HFFc6 (cell line): ENCODE results near the gene ARHGEF39. TPM values are rescaled to one million over a fixed set of nuclear protein-coding genes. Genes with fewer than 3 reads are reported as not detected.

Experiments
- DNase-seq: peaks from one replicate; pipeline ENCODE4 v3.0.0-alpha.2; 2018
- H3K27ac Mint-ChIP-seq: 2 replicates; pipeline ENCODE4 v1.8.0; 2020; ENCODE audit warnings: mild to moderate bottlenecking, mixed read lengths
- H3K27me3 Mint-ChIP-seq: 2 replicates; pipeline ENCODE4 v1.8.0; 2021; ENCODE audit warnings: mild to moderate bottlenecking, moderate library complexity, mixed read lengths; ENCODE audit not compliant: insufficient read depth
- H3K36me3 Mint-ChIP-seq: 2 replicates; pipeline ENCODE4 v1.8.0; 2021; ENCODE audit warnings: low read depth, mixed read lengths
- H3K4me1 Mint-ChIP-seq: 2 replicates; pipeline ENCODE4 v1.8.0; 2020; ENCODE audit warnings: low read depth, mixed read lengths
- H3K4me3 Mint-ChIP-seq: 2 replicates; pipeline ENCODE4 v1.8.0; 2020; ENCODE audit warnings: mild to moderate bottlenecking, moderate library complexity, mixed read lengths
- H3K9me3 Mint-ChIP-seq: 2 replicates; pipeline ENCODE4 v1.8.0; 2020; ENCODE audit warnings: mild to moderate bottlenecking, mixed read lengths
- long read RNA-seq: library from polyadenylated mRNA; unstranded; transcript quantifications from one replicate; pipeline ENCODE4 v2.0.0, GENCODE V29; 2019
- total RNA-seq, 6 experiments: library from RNA; stranded (reverse); fragmentation: NEBNext Ultra II Directional; extraction: Animal tissue kit (Norgen Biotek cat#: 25700); gene quantifications; 2 replicates in 1 of 6; 3 replicates in 5 of 6; pipeline ENCODE4 v1.2.3, GENCODE V29; 2021
- TF ChIP-seq, protein P1 (sequence below): fragments of 200-600 bp; sonication (generic); IDR thresholded peaks from 2 replicates; pipeline ENCODE4 v1.5.0; 2021; ENCODE audit warnings: antibody characterized with exemption, mild to moderate bottlenecking

ARHGEF39 gene, protein sequence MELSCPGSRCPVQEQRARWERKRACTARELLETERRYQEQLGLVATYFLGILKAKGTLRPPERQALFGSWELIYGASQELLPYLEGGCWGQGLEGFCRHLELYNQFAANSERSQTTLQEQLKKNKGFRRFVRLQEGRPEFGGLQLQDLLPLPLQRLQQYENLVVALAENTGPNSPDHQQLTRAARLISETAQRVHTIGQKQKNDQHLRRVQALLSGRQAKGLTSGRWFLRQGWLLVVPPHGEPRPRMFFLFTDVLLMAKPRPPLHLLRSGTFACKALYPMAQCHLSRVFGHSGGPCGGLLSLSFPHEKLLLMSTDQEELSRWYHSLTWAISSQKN
- 1 to 10 TPM; 1.7 to 4.4 (median 2.6) TPM for total RNA-seq
- long read RNA-seq, partial matches to known transcripts: 0 of 1 reads
- long read RNA-seq, other reads (novel, unspliced or antisense): 1 of 1 reads

DNA sequence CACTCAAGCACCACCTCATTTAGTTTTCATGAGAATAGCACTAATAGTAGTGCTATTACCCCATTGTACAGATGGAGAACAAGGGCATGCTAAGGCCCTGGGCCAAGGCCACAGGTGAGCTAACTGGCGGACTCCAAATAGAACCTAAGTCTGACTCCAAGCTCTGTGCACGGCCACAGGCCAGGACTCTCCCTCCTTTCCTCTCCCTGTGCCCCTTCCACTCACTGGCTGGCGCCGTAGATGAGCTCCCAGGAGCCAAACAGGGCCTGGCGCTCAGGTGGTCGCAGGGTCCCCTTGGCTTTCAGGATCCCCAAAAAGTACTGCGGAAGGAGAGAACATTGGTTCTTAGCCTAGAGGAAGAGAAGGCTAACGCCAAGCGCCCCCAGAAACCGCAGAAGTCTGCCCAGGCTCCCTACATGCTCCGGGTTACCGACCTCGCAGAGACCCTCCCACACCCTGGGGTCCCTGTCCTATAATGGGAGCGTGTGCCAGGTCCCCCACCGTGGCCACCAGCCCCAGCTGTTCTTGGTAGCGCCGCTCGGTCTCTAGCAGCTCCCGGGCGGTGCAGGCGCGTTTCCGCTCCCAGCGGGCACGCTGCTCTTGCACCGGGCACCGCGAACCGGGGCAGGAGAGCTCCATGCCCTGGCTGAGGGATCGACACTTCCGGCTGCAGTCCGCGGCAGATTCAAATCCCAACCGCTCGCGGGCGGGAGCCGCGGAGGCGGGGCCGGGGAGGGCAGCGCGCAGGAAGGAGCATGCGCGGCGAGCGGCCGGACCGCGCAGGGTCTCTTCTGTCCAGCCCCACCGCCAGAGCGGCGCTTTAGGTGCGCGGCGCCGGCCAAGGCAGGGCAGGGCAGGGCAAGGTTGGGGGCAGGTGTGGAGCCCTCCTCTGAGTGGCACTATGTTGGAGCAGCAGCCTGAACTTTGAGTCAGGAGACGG, at the start of gene ARHGEF39:
TSS of gene ARHGEF39 (minus strand) at position 665 of the 940 bp plus-strand sequence. CDS start at position 639, 26 bp downstream.
- H3K36me3 Mint-ChIP-seq: peaks cover 17% of the 10 kb centered on the region; the same call in 1 of the 2 replicates
- H3K27me3 Mint-ChIP-seq: peaks cover 5% of the 10 kb centered on the region
- H3K4me3 Mint-ChIP-seq: peak within 1 kb of the TSS; percentile 90
- peak; percentile 71 for DNase-seq
- TF ChIP-seq, protein P1, sequence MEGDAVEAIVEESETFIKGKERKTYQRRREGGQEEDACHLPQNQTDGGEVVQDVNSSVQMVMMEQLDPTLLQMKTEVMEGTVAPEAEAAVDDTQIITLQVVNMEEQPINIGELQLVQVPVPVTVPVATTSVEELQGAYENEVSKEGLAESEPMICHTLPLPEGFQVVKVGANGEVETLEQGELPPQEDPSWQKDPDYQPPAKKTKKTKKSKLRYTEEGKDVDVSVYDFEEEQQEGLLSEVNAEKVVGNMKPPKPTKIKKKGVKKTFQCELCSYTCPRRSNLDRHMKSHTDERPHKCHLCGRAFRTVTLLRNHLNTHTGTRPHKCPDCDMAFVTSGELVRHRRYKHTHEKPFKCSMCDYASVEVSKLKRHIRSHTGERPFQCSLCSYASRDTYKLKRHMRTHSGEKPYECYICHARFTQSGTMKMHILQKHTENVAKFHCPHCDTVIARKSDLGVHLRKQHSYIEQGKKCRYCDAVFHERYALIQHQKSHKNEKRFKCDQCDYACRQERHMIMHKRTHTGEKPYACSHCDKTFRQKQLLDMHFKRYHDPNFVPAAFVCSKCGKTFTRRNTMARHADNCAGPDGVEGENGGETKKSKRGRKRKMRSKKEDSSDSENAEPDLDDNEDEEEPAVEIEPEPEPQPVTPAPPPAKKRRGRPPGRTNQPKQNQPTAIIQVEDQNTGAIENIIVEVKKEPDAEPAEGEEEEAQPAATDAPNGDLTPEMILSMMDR: peak; percentile 23; the same call in 1 of the 2 replicates
- peak within 1 kb of the TSS; percentile 60 for H3K27ac Mint-ChIP-seq
- peaks cover 75% of the 10 kb centered on the region for H3K4me1 Mint-ChIP-seq
- H3K9me3 Mint-ChIP-seq: no peaks in the 10 kb centered on the region

DNA sequence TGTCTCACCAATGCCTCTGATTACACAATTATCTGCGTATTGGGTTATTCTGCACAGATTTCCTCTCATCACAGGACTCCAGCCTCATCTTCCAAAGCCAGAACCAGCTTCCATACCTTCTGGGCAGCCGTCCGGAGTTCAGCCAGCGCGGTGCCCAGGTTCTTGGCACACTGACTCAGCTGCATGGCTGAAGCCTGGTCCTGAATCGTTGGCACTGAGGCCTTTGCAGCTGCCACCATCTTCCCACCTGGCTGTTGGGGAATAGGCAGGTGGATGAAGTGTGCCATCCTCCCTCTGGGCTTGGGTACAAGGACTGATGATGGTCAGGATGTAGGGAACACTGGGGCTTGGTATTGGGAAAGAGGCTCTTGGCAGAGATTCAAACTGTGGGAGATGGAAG, 49.1 kb upstream of the ARHGEF39 start:
- Mint-ChIP-seq H3K27me3 (no peaks in the 10 kb centered on the region; the same call in none of the 2 replicates), H3K4me3 (no peak overlapping the region), H3K27ac (peak overlapping the region; percentile 46), H3K36me3 (peaks cover 61% of the 10 kb centered on the region), H3K4me1 (peaks cover 15% of the 10 kb centered on the region; the same call in 1 of the 2 replicates), H3K9me3 (no peaks in the 10 kb centered on the region)
- TF ChIP-seq, protein P1: no peak
- no peak for DNase-seq

DNA sequence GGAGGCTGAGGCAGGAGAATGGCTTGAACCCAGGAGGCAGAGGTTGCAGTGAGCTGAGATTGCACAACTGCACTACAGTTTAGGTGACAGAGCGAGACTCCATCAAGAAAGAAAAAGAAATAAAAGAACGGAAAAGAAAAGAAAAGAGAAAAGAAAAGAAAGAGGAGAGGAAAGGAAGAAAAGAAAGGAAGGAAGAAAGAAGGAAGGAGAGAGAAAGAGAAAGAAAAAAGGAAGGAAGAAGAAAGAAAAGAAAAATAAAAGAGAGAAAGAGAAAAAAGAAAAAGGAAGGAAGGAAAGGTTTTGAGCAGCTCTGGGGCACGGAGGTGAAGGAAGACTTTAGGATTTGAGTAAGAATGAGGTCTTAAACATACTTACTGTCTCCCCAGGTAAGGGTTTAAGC, 48.6 kb upstream of the ARHGEF39 start:
- peaks cover 65% of the 10 kb centered on the region for H3K36me3 Mint-ChIP-seq
- no peaks in the 10 kb centered on the region; the same call in none of the 2 replicates for H3K27me3 Mint-ChIP-seq
- TF ChIP-seq, protein P1: no peak
- peaks cover 15% of the 10 kb centered on the region; the same call in 1 of the 2 replicates for H3K4me1 Mint-ChIP-seq
- DNase-seq: no peak
- no peak overlapping the region for H3K4me3 Mint-ChIP-seq
- no peaks in the 10 kb centered on the region for H3K9me3 Mint-ChIP-seq
- no peak overlapping the region; the same call in 1 of the 2 replicates for H3K27ac Mint-ChIP-seq

DNA sequence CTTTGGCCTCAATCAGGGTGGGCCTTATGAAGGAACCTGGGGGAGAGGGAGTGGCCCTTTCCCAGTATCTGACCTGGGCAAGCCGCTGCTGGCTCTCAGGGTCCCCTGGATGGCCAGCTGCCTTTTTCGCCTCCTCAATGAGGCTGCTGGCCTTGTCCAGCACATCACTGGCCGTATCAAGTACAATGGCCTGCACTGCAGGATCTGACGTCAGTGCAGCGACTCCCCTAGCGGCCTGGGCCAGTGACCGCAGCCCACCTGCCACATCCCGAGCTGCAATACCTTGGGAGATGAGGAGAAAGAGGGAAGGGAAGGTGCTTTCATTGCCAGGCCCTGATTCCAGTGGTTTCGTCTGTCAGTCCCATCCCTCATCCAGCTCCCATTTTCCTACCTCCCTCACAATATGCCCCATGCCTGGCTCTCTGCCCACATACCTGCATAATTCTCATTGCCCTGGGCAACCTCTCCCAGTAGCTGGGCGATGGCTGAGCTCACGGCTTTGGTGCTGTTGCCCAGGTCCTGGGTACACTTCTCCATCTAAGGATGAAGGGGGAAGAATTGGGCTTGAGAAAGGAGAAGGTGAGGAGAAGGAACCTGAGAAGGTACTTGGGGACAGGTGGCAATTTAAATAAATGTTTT, 47.9 kb upstream of the ARHGEF39 start:
- Mint-ChIP-seq H3K27ac (no peak overlapping the region), H3K9me3 (no peaks in the 10 kb centered on the region), H3K36me3 (peaks cover 65% of the 10 kb centered on the region), H3K27me3 (no peaks in the 10 kb centered on the region; the same call in none of the 2 replicates), H3K4me3 (no peak overlapping the region), H3K4me1 (peaks cover 15% of the 10 kb centered on the region; the same call in 1 of the 2 replicates)
- TF ChIP-seq, protein P1: no peak
- DNase-seq: no peak
